K562 (cell line): ENCODE data around the gene COL24A1. TPM values are rescaled to one million over a fixed set of nuclear protein-coding genes. Genes with fewer than 3 reads are reported as not detected.

Source experiments
- ATAC-seq: fragments of 200-7000 bp; cut with Tn5 transposase; 3 replicates; pipeline ENCODE4 v1.9.1; 2020; ENCODE audit warnings: moderate library complexity
- BruUV-seq: library from RNA; stranded (reverse); fragments of 400-500 nt; replicated peaks from 2 replicates; lab custom pipeline; 2021; lab: Mats Ljungman, UMichigan
- CTCF ChIA-PET: fragments of 300-600 bp; formaldehyde crosslinking; extraction: SDS; loops from one replicate; lab custom pipeline; 2021; ENCODE audit warnings: low intra/inter-chr PET ratio; lab: Yijun Ruan, JAX
- POLR2A ChIA-PET: fragments of 300-600, 350-650 bp; sonication (Branson Sonifier 250); formaldehyde crosslinking; extraction: SDS; loops from one replicate; lab custom pipeline; 2021; ENCODE audit warnings: antibody characterized with exemption, inconsistent platforms; lab: Yijun Ruan, JAX
- DNase-seq, 4 experiments: peaks; one replicate each; pipeline versions ENCODE4 v3.0.0 to v3.0.0-alpha.2; 2011 to 2018; ENCODE audit warnings: low spot score in 3 of 4, mixed read lengths in 3 of 4; ENCODE audit errors: extremely low read depth in 1 of 4
- FAIRE-seq: peaks from 2 replicates; lab custom pipeline; 2011; peaks lifted over from hg19 to GRCh38; lab: Jason Lieb, UNC
- H2AFZ ChIP-seq: 2 replicates; pipeline ENCODE4 v1.6.0; 2011; ENCODE audit warnings: low read depth, low read length, control low read depth, inconsistent platforms
- H3K27ac ChIP-seq: fragments of 200-600 bp; 3 replicates; pipeline ENCODE4 v1.8.0; 2011; ENCODE audit warnings: low read depth, mild to moderate bottlenecking, control low read depth, inconsistent platforms, low read length, moderate library complexity, mixed read lengths; ENCODE audit errors: extremely low read depth
- H3K27me3 ChIP-seq, 2 experiments: fragments of 300-600 bp in 1 of 2; 2 replicates in 1 of 2; 3 replicates in 1 of 2; pipeline versions ENCODE4 v1.6.0 to v1.8.0; 2011; ENCODE audit warnings: inconsistent platforms in 2 of 2, low read length in 2 of 2, mild to moderate bottlenecking in 1 of 2, mixed read lengths in 1 of 2, moderate library complexity in 1 of 2; ENCODE audit not compliant: control insufficient read depth in 2 of 2, insufficient read depth in 2 of 2
- H3K36me3 ChIP-seq: fragments of 300-600 bp; 3 replicates; pipeline ENCODE4 v1.8.0; 2011; ENCODE audit warnings: mild to moderate bottlenecking, low read length, inconsistent platforms; ENCODE audit not compliant: control insufficient read depth, insufficient read depth
- H3K4me1 ChIP-seq, 2 experiments: fragments of 200-600 bp in 1 of 2; replicated peaks in 1 of 2; 2 replicates in 1 of 2; 3 replicates in 1 of 2; pipeline versions ENCODE4 v1.5.1 to v1.8.0; 2011; ENCODE audit warnings: inconsistent platforms in 2 of 2, low read length in 2 of 2, mild to moderate bottlenecking in 1 of 2, mixed read lengths in 1 of 2, moderate library complexity in 1 of 2; ENCODE audit not compliant: control insufficient read depth in 2 of 2, insufficient read depth in 2 of 2
- H3K4me2 ChIP-seq: 2 replicates; pipeline ENCODE4 v1.6.1; 2011; ENCODE audit warnings: low read length, control low read depth, inconsistent platforms, mixed read lengths; ENCODE audit not compliant: insufficient read depth
- H3K4me3 ChIP-seq: fragments of 200-600 bp; sonication (generic), shearing (Covaris generic); 2 replicates; pipeline ENCODE4 v1.5.1; 2016; ENCODE audit warnings: control low read depth, inconsistent platforms
- H3K79me2 ChIP-seq: fragments of 200-600 bp; 3 replicates; pipeline ENCODE4 v1.8.0; 2011; ENCODE audit warnings: low read length, inconsistent platforms; ENCODE audit not compliant: control insufficient read depth, insufficient read depth
- H3K9ac ChIP-seq, 2 experiments: 2 replicates each; pipeline versions ENCODE4 v1.6.0 to v1.6.1; 2011; ENCODE audit warnings: low read depth in 2 of 2, low read length in 2 of 2, control low read depth in 1 of 2, inconsistent platforms in 1 of 2, mild to moderate bottlenecking in 1 of 2, mixed read lengths in 1 of 2; ENCODE audit not compliant: insufficient read depth in 1 of 2
- H3K9me1 ChIP-seq: one replicate; pipeline ENCODE4 v1.6.0; 2011; ENCODE audit warnings: inconsistent platforms, mild to moderate bottlenecking, low read length, moderate library complexity; ENCODE audit not compliant: control insufficient read depth, insufficient read depth
- H3K9me3 ChIP-seq: replicated peaks from 2 replicates; pipeline ENCODE4 v1.5.1; 2011; ENCODE audit warnings: low read depth, low read length, inconsistent platforms; ENCODE audit not compliant: control insufficient read depth, insufficient read depth
- H4K20me1 ChIP-seq: replicated peaks from 2 replicates; pipeline ENCODE4 v1.6.1; 2011; ENCODE audit warnings: low read length, inconsistent platforms, mixed read lengths; ENCODE audit not compliant: control insufficient read depth, insufficient read depth
- MAFF ChIP-seq: IDR thresholded peaks from 2 replicates; pipeline ENCODE4 v1.6.1; 2012; ENCODE audit warnings: low read length, improper control_type of control experiment
- RHOXF2B ChIP-seq: fragments of 250-450 bp; sonication (Bioruptor Pico); conservative IDR thresholded peaks from 2 replicates; pipeline ENCODE4 v1.5.1; 2021
- ZNF197 ChIP-seq: fragments of 200-800 bp; sonication (Bioruptor generic); IDR thresholded peaks from 2 replicates; pipeline ENCODE4 v1.6.1; 2016; ENCODE audit warnings: low read depth, missing genetic modification characterization, missing compliant biosample characterization
- ZNF23 ChIP-seq: fragments of 250-450 bp; sonication (Bioruptor Pico); IDR thresholded peaks from 2 replicates; pipeline ENCODE4 v1.4.0; 2020; ENCODE audit warnings: mild to moderate bottlenecking
- ZNF347 ChIP-seq: fragments of 450-650 bp; formaldehyde crosslinking; IDR thresholded peaks from 2 replicates; pipeline ENCODE4 v1.4.0; 2020; ENCODE audit warnings: low read depth, mild to moderate bottlenecking, moderate library complexity
- ZZZ3 ChIP-seq: fragments of 450-650 bp; IDR thresholded peaks from 2 replicates; pipeline ENCODE4 v1.6.1; 2016; ENCODE audit warnings: antibody characterized with exemption, mild to moderate bottlenecking, moderate library complexity
- WGBS: fragments of 100-300 bp; shearing (Covaris generic); methylation state at CpG from one replicate; pipeline ENCODE4 v1.1.6; 2016; ENCODE audit warnings: low coverage, mixed read lengths; ENCODE audit not compliant: insufficient coverage; ENCODE audit errors: missing lambda C conversion rate; 5-methylcytosine and 5-hydroxymethylcytosine counted together
- in situ Hi-C: fragments of 300-500 bp; cut with MboI; formaldehyde crosslinking; loops from 4 replicates; pipeline ENCODE4 v1.15.0; 2018; ENCODE audit warnings: inconsistent platforms, mixed read lengths
- intact Hi-C: fragments of 100-400 bp; cut with micrococcal nuclease; formaldehyde crosslinking; loops from 2 replicates; pipeline ENCODE4 v1.14.2; 2022
- polyA plus RNA-seq, 8 experiments: library from polyadenylated mRNA; depleted of rRNA in 4 of 8; stranded (reverse) in 5 of 8; unstranded in 3 of 8; fragments of >200 nt; fragmentation: Nextera tagmentation in 2 of 8; fragmentation: Illumina TruSeq in 1 of 8; extraction: Ambion mirVana in 2 of 8; extraction: Trizol in 1 of 8; gene quantifications; 2 replicates each; pipeline versions ENCODE4 v1.2.1 to v1.2.3, GENCODE V29; 2011 to 2014; ENCODE audit warnings: inconsistent platforms in 1 of 8, missing spikeins in 1 of 8
- total RNA-seq, 7 experiments: library from RNA; depleted of rRNA in 6 of 7; stranded (reverse); fragments of >200 nt in 6 of 7; fragmentation: Illumina TruSeq in 2 of 7; extraction: Trizol in 2 of 7; gene quantifications; 2 replicates each; pipeline versions ENCODE4 v1.2.1 to v1.2.3, GENCODE V29; 2011 to 2021; ENCODE audit warnings: low replicate concordance in 1 of 7
- TF ChIP-seq, protein P1 (sequence below): fragments of 450-650 bp; IDR thresholded peaks from 2 replicates; pipeline ENCODE4 v1.6.1; 2017; ENCODE audit warnings: antibody characterized with exemption, mild to moderate bottlenecking
- TF ChIP-seq, protein P2 (sequence below): sonication (generic); formaldehyde crosslinking; IDR thresholded peaks from 2 replicates; pipeline ENCODE4 v1.8.1; 2023; ENCODE audit warnings: missing genetic modification reagents, mild to moderate bottlenecking, borderline replicate concordance

The COL24A1 gene
- total and polyA plus RNA-seq, 9 of the 15 experiments (the other 6 are each of a cell fraction or from before 2014, with no cell fraction given) = 0.01 to 0.06 (median 0.03) TPM; not detected in 2

DNA sequence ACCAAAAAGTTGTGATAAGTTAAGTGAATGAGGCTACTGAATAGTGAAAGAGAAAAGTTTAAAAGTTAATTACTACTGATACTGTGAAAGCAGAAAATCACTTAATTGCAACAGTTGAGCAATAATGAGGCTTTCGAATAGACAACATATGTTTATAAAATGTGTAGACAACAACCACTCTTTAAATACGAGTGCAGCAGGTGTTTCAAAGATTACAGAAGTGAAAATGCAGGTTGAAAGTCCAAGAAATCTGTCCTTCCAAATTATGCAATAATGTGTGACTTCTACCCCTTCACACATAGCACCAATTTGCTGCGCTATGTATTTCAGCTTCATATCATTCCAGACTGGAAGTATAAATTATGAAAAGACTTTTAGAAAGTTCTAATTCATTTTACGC lies 213.0 kb downstream of the COL24A1 start (continued):
- TF ChIP-seq, protein P1, sequence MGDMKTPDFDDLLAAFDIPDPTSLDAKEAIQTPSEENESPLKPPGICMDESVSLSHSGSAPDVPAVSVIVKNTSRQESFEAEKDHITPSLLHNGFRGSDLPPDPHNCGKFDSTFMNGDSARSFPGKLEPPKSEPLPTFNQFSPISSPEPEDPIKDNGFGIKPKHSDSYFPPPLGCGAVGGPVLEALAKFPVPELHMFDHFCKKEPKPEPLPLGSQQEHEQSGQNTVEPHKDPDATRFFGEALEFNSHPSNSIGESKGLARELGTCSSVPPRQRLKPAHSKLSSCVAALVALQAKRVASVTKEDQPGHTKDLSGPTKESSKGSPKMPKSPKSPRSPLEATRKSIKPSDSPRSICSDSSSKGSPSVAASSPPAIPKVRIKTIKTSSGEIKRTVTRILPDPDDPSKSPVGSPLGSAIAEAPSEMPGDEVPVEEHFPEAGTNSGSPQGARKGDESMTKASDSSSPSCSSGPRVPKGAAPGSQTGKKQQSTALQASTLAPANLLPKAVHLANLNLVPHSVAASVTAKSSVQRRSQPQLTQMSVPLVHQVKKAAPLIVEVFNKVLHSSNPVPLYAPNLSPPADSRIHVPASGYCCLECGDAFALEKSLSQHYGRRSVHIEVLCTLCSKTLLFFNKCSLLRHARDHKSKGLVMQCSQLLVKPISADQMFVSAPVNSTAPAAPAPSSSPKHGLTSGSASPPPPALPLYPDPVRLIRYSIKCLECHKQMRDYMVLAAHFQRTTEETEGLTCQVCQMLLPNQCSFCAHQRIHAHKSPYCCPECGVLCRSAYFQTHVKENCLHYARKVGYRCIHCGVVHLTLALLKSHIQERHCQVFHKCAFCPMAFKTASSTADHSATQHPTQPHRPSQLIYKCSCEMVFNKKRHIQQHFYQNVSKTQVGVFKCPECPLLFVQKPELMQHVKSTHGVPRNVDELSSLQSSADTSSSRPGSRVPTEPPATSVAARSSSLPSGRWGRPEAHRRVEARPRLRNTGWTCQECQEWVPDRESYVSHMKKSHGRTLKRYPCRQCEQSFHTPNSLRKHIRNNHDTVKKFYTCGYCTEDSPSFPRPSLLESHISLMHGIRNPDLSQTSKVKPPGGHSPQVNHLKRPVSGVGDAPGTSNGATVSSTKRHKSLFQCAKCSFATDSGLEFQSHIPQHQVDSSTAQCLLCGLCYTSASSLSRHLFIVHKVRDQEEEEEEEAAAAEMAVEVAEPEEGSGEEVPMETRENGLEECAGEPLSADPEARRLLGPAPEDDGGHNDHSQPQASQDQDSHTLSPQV = no peak

DNA sequence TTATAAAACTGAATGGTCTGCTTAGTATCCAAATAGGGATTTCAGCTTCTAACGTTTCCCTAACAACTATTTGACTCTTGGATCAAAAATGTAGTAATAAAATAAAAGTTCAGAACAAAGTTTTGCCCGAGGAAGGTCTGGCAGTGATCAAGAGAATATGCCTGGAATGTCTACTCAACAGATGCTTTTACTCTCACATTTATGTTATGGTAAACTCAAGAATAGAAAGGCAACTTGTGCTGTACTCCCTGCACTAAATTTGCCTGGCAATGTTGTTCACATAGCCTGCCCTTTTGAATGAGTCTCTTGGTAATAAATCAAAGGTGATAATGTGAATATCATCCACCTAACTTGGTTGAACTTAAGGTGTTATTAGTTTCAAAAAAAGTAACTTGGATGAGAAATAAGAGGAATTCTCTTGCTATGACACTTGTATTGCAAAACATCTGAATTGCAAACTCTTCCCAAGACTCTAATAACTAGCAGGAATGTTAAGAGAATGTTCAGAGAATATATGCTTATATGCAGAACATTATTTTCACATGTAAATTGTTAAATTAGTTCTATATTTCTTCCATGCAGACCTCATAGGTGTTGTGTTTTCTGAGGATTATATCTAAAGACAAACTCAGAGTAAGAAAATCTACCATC lies 215.8 kb downstream of the COL24A1 start:
- no peaks in the 10 kb centered on the region for H3K36me3 ChIP-seq
- no peak for DNase-seq
- no peaks in the 10 kb centered on the region for H3K9me3 ChIP-seq
- in situ Hi-C loops (no loop called here), intact Hi-C loops (no loop called here)
- ChIA-PET POLR2A (no interaction called here), CTCF (no interaction called here)
- H3K27ac ChIP-seq = no peak overlapping the region
- WGBS = 0% methylated on average over 2 of the region's 2 CpGs
- H3K4me2 ChIP-seq = no peak overlapping the region
- ATAC-seq = no peak
- no peaks in the 10 kb centered on the region for H4K20me1 ChIP-seq
- H3K9ac ChIP-seq = no peak overlapping the region
- FAIRE-seq = no peak
- no peaks in the 10 kb centered on the region for H3K9me1 ChIP-seq
- no peaks in the 10 kb centered on the region for H3K79me2 ChIP-seq
- BruUV-seq = no TSS peak
- no peak overlapping the region for H2AFZ ChIP-seq
- TF ChIP-seq MAFF (no peak), ZNF197 (CRISPR knock-in tag) (no peak), RHOXF2B (no peak), ZNF23 (CRISPR knock-in tag) (no peak), ZZZ3 (no peak), ZNF347 (CRISPR knock-in tag) (no peak)
- TF ChIP-seq, protein P2, sequence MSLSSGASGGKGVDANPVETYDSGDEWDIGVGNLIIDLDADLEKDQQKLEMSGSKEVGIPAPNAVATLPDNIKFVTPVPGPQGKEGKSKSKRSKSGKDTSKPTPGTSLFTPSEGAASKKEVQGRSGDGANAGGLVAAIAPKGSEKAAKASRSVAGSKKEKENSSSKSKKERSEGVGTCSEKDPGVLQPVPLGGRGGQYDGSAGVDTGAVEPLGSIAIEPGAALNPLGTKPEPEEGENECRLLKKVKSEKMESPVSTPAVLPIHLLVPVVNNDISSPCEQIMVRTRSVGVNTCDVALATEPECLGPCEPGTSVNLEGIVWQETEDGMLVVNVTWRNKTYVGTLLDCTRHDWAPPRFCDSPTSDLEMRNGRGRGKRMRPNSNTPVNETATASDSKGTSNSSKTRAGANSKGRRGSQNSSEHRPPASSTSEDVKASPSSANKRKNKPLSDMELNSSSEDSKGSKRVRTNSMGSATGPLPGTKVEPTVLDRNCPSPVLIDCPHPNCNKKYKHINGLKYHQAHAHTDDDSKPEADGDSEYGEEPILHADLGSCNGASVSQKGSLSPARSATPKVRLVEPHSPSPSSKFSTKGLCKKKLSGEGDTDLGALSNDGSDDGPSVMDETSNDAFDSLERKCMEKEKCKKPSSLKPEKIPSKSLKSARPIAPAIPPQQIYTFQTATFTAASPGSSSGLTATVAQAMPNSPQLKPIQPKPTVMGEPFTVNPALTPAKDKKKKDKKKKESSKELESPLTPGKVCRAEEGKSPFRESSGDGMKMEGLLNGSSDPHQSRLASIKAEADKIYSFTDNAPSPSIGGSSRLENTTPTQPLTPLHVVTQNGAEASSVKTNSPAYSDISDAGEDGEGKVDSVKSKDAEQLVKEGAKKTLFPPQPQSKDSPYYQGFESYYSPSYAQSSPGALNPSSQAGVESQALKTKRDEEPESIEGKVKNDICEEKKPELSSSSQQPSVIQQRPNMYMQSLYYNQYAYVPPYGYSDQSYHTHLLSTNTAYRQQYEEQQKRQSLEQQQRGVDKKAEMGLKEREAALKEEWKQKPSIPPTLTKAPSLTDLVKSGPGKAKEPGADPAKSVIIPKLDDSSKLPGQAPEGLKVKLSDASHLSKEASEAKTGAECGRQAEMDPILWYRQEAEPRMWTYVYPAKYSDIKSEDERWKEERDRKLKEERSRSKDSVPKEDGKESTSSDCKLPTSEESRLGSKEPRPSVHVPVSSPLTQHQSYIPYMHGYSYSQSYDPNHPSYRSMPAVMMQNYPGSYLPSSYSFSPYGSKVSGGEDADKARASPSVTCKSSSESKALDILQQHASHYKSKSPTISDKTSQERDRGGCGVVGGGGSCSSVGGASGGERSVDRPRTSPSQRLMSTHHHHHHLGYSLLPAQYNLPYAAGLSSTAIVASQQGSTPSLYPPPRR (CRISPR knock-in tag) = no peak
- H3K4me3 ChIP-seq = no peak overlapping the region
- no peaks in the 10 kb centered on the region for H3K4me1 ChIP-seq
- no peaks in the 10 kb centered on the region for H3K27me3 ChIP-seq
